WTC11 (cell line): ENCODE measurements around the gene PHF1. TPM values are rescaled to one million over a fixed set of nuclear protein-coding genes. Genes with fewer than 3 reads are reported as not detected.
"Not testable (repeated sequence)": the region's sequence is repeated elsewhere in the genome, so short reads cannot be mapped to it uniquely, and the experiment has no call there.

ENCODE experiments used
- ATAC-seq: fragments of 200-7000 bp; cut with Tn5 transposase; 2 replicates; pipeline ENCODE4 v1.10.0; 2021; ENCODE audit warnings: mild to moderate bottlenecking, moderate library complexity
- CTCF ChIA-PET: fragments of 300-600 bp; sonication (Branson Sonifier 250); formaldehyde crosslinking; loops from one replicate; lab custom pipeline; 2021; ENCODE audit warnings: antibody characterized with exemption; lab: Charles Lee
- POLR2A ChIA-PET: fragments of 350-600 bp; sonication (Branson Sonifier 250); formaldehyde crosslinking; loops from one replicate; lab custom pipeline; 2021; ENCODE audit warnings: antibody characterized with exemption; lab: Charles Lee
- DNase-seq: peaks from one replicate; pipeline ENCODE4 v3.0.0; 2021; ENCODE audit warnings: low spot score
- H3K27ac Mint-ChIP-seq: 2 replicates; pipeline ENCODE4 v1.8.0; 2021; ENCODE audit warnings: mixed read lengths
- H3K27me3 Mint-ChIP-seq: 2 replicates; pipeline ENCODE4 v1.8.0; 2021; ENCODE audit warnings: low read depth, mild to moderate bottlenecking, moderate library complexity, mixed read lengths
- H3K36me3 Mint-ChIP-seq: 2 replicates; pipeline ENCODE4 v1.8.0; 2021; ENCODE audit warnings: mixed read lengths
- H3K4me1 Mint-ChIP-seq: 2 replicates; pipeline ENCODE4 v1.8.0; 2022; ENCODE audit warnings: mixed read lengths
- H3K4me3 Mint-ChIP-seq: 2 replicates; pipeline ENCODE4 v1.8.0; 2021; ENCODE audit warnings: mild to moderate bottlenecking, moderate library complexity, mixed read lengths
- H3K9me3 Mint-ChIP-seq: 2 replicates; pipeline ENCODE4 v1.8.0; 2021; ENCODE audit warnings: mixed read lengths
- GTF2I ChIP-seq: fragments of 250-450 bp; sonication (Bioruptor Pico); conservative IDR thresholded peaks from 2 replicates; pipeline ENCODE4 v1.4.0; 2021; ENCODE audit warnings: mild to moderate bottlenecking
- JUN ChIP-seq: sonication (generic); formaldehyde crosslinking; IDR thresholded peaks from 2 replicates; pipeline ENCODE4 v1.8.0; 2023; ENCODE audit warnings: mild to moderate bottlenecking, missing genetic modification reagents
- NFYB ChIP-seq: sonication (generic); formaldehyde crosslinking; conservative IDR thresholded peaks from 2 replicates; pipeline ENCODE4 v1.8.0; 2022; ENCODE audit warnings: low read depth, missing genetic modification reagents
- NR1H2 ChIP-seq: sonication (generic); formaldehyde crosslinking; IDR thresholded peaks from 2 replicates; pipeline ENCODE4 v1.9.0; 2021; ENCODE audit warnings: mild to moderate bottlenecking, moderate library complexity, missing genetic modification reagents
- TP53 ChIP-seq: sonication (generic); formaldehyde crosslinking; IDR thresholded peaks from 2 replicates; pipeline ENCODE4 v1.8.1; 2023; ENCODE audit warnings: mild to moderate bottlenecking, missing genetic modification reagents
- ZNF121 ChIP-seq: sonication (generic); formaldehyde crosslinking; IDR thresholded peaks from 2 replicates; pipeline ENCODE4 v1.8.0; 2023; ENCODE audit warnings: missing genetic modification reagents
- ZNF232 ChIP-seq: sonication (generic); formaldehyde crosslinking; IDR thresholded peaks from 2 replicates; pipeline ENCODE4 v1.8.0; 2022; ENCODE audit warnings: mild to moderate bottlenecking, missing genetic modification reagents
- total RNA-seq: library from RNA; stranded (reverse); gene quantifications from 3 replicates; pipeline ENCODE4 v1.2.3, GENCODE V29; 2021
- TF ChIP-seq, protein P1 (sequence below): sonication (generic); formaldehyde crosslinking; conservative IDR thresholded peaks from 2 replicates; pipeline ENCODE4 v1.8.1; 2023; ENCODE audit warnings: mild to moderate bottlenecking, low read depth, missing genetic modification reagents, moderate library complexity
- TF ChIP-seq, protein P2 (sequence below): sonication (generic); formaldehyde crosslinking; IDR thresholded peaks from 2 replicates; pipeline ENCODE4 v1.8.0; 2023; ENCODE audit warnings: missing genetic modification reagents, mild to moderate bottlenecking, borderline replicate concordance
- TF ChIP-seq, protein P3 (sequence below): sonication (generic); formaldehyde crosslinking; IDR thresholded peaks from 2 replicates; pipeline ENCODE4 v1.8.1; 2023; ENCODE audit warnings: mild to moderate bottlenecking, missing genetic modification reagents, borderline replicate concordance
- TF ChIP-seq, protein P4 (sequence below): fragments of 250-450 bp; sonication (Bioruptor Pico); IDR thresholded peaks from 2 replicates; pipeline ENCODE4 v1.9.0; 2021; ENCODE audit warnings: mild to moderate bottlenecking

The PHF1 gene
- total RNA-seq, 1 experiment from 2014 or later, result 63.6 TPM

DNA sequence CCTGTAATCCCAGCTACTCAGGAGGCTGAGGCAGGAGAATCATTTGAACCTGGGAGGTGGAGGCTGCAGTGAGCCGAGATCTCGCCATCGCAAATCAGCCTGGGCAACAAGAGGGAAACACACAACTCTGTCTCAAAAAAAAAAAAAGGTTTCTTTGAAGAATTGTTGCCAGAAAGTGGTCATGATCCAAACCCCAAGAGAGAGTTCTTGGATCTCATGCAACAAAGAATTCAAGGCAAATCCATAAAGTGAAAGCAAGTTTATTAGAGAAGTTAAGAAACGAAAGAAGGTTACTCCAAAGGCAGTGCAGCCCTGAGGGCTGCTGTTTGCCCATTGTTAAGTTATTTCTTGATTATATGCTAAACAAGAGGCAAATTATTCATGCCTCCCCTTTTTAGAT is 33.6 kb upstream of the PHF1 start:
- ChIA-PET CTCF (no interaction called here), POLR2A (no interaction called here)
- TF ChIP-seq NR1H2 (CRISPR knock-in tag) (no peak), GTF2I (CRISPR knock-in tag) (no peak), ZNF121 (CRISPR knock-in tag) (no peak), ZNF232 (CRISPR knock-in tag) (no peak), NFYB (no peak), JUN (CRISPR knock-in tag) (no peak), TP53 (CRISPR knock-in tag) (no peak)
- TF ChIP-seq, protein P1, sequence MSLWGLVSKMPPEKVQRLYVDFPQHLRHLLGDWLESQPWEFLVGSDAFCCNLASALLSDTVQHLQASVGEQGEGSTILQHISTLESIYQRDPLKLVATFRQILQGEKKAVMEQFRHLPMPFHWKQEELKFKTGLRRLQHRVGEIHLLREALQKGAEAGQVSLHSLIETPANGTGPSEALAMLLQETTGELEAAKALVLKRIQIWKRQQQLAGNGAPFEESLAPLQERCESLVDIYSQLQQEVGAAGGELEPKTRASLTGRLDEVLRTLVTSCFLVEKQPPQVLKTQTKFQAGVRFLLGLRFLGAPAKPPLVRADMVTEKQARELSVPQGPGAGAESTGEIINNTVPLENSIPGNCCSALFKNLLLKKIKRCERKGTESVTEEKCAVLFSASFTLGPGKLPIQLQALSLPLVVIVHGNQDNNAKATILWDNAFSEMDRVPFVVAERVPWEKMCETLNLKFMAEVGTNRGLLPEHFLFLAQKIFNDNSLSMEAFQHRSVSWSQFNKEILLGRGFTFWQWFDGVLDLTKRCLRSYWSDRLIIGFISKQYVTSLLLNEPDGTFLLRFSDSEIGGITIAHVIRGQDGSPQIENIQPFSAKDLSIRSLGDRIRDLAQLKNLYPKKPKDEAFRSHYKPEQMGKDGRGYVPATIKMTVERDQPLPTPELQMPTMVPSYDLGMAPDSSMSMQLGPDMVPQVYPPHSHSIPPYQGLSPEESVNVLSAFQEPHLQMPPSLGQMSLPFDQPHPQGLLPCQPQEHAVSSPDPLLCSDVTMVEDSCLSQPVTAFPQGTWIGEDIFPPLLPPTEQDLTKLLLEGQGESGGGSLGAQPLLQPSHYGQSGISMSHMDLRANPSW, result no peak
- TF ChIP-seq, protein P2, sequence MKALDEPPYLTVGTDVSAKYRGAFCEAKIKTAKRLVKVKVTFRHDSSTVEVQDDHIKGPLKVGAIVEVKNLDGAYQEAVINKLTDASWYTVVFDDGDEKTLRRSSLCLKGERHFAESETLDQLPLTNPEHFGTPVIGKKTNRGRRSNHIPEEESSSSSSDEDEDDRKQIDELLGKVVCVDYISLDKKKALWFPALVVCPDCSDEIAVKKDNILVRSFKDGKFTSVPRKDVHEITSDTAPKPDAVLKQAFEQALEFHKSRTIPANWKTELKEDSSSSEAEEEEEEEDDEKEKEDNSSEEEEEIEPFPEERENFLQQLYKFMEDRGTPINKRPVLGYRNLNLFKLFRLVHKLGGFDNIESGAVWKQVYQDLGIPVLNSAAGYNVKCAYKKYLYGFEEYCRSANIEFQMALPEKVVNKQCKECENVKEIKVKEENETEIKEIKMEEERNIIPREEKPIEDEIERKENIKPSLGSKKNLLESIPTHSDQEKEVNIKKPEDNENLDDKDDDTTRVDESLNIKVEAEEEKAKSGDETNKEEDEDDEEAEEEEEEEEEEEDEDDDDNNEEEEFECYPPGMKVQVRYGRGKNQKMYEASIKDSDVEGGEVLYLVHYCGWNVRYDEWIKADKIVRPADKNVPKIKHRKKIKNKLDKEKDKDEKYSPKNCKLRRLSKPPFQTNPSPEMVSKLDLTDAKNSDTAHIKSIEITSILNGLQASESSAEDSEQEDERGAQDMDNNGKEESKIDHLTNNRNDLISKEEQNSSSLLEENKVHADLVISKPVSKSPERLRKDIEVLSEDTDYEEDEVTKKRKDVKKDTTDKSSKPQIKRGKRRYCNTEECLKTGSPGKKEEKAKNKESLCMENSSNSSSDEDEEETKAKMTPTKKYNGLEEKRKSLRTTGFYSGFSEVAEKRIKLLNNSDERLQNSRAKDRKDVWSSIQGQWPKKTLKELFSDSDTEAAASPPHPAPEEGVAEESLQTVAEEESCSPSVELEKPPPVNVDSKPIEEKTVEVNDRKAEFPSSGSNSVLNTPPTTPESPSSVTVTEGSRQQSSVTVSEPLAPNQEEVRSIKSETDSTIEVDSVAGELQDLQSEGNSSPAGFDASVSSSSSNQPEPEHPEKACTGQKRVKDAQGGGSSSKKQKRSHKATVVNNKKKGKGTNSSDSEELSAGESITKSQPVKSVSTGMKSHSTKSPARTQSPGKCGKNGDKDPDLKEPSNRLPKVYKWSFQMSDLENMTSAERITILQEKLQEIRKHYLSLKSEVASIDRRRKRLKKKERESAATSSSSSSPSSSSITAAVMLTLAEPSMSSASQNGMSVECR (CRISPR knock-in tag), result no peak
- TF ChIP-seq, protein P3, sequence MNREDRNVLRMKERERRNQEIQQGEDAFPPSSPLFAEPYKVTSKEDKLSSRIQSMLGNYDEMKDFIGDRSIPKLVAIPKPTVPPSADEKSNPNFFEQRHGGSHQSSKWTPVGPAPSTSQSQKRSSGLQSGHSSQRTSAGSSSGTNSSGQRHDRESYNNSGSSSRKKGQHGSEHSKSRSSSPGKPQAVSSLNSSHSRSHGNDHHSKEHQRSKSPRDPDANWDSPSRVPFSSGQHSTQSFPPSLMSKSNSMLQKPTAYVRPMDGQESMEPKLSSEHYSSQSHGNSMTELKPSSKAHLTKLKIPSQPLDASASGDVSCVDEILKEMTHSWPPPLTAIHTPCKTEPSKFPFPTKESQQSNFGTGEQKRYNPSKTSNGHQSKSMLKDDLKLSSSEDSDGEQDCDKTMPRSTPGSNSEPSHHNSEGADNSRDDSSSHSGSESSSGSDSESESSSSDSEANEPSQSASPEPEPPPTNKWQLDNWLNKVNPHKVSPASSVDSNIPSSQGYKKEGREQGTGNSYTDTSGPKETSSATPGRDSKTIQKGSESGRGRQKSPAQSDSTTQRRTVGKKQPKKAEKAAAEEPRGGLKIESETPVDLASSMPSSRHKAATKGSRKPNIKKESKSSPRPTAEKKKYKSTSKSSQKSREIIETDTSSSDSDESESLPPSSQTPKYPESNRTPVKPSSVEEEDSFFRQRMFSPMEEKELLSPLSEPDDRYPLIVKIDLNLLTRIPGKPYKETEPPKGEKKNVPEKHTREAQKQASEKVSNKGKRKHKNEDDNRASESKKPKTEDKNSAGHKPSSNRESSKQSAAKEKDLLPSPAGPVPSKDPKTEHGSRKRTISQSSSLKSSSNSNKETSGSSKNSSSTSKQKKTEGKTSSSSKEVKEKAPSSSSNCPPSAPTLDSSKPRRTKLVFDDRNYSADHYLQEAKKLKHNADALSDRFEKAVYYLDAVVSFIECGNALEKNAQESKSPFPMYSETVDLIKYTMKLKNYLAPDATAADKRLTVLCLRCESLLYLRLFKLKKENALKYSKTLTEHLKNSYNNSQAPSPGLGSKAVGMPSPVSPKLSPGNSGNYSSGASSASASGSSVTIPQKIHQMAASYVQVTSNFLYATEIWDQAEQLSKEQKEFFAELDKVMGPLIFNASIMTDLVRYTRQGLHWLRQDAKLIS (CRISPR knock-in tag), result no peak
- TF ChIP-seq, protein P4, sequence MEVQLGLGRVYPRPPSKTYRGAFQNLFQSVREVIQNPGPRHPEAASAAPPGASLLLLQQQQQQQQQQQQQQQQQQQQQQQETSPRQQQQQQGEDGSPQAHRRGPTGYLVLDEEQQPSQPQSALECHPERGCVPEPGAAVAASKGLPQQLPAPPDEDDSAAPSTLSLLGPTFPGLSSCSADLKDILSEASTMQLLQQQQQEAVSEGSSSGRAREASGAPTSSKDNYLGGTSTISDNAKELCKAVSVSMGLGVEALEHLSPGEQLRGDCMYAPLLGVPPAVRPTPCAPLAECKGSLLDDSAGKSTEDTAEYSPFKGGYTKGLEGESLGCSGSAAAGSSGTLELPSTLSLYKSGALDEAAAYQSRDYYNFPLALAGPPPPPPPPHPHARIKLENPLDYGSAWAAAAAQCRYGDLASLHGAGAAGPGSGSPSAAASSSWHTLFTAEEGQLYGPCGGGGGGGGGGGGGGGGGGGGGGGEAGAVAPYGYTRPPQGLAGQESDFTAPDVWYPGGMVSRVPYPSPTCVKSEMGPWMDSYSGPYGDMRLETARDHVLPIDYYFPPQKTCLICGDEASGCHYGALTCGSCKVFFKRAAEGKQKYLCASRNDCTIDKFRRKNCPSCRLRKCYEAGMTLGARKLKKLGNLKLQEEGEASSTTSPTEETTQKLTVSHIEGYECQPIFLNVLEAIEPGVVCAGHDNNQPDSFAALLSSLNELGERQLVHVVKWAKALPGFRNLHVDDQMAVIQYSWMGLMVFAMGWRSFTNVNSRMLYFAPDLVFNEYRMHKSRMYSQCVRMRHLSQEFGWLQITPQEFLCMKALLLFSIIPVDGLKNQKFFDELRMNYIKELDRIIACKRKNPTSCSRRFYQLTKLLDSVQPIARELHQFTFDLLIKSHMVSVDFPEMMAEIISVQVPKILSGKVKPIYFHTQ (CRISPR knock-in tag), result no peak
- H3K27me3 Mint-ChIP-seq, result no peaks in the 10 kb centered on the region; the same call in 1 of the 2 replicates
- H3K36me3 Mint-ChIP-seq, result no peaks in the 10 kb centered on the region
- H3K4me3 Mint-ChIP-seq, result no peak overlapping the region
- ATAC-seq (no peak), DNase-seq (no peak)
- H3K9me3 Mint-ChIP-seq, result no peaks in the 10 kb centered on the region
- H3K27ac Mint-ChIP-seq, result no peak overlapping the region
- peaks cover 32% of the 10 kb centered on the region for H3K4me1 Mint-ChIP-seq

DNA sequence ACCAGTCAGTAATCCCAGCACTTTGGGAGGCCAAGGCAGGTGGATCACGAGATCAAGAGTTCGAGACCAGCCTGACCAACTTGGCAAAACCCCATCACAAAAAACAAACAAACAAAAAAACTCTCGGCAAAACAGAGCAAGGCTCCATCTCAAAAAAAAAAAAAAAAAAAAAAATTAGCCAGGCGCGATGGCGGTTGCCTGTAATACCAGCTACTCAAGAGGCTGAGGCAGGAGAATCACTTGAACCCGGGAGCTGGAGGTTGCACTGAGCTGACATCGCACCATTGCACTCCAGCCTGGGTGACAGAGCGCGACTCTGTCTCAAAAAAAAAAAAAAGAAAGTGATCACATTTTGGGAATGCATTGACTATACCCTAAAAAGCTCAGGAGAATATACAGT is 31.6 kb upstream of the PHF1 start:
- DNase-seq, POLR2A ChIA-PET, ATAC-seq, H3K27me3 Mint-ChIP-seq, H3K36me3 Mint-ChIP-seq, H3K4me3 Mint-ChIP-seq, H3K27ac Mint-ChIP-seq, H3K9me3 Mint-ChIP-seq: not testable (repeated sequence)
- CTCF ChIA-PET, result interaction anchor here (0.7 to 1.0 kb wide), 2 partner anchors 12 to 14 kb away, joined by 3 to 5 read pairs; no protein-coding TSS in a partner anchor
- peaks cover 18% of the 10 kb centered on the region for H3K4me1 Mint-ChIP-seq
